Epithelial cell of proximal tubule (primary cell): Measurements from ENCODE around the gene RASSF4. TPM values are rescaled to one million over a fixed set of nuclear protein-coding genes. Genes with fewer than 3 reads are reported as not detected.

ENCODE experiments used
- DNase-seq: peaks from one replicate; pipeline ENCODE4 v3.0.0-alpha.2; 2011; ENCODE audit warnings: low read depth
- H3K4me3 ChIP-seq: 2 replicates; pipeline ENCODE4 v1.5.1; 2011; ENCODE audit warnings: low read depth, mild to moderate bottlenecking, low read length
- total RNA-seq: library from RNA; depleted of rRNA; stranded (reverse); fragments of >200 nt; gene quantifications from 2 replicates; pipeline ENCODE4 v1.2.3, GENCODE V29; 2015
- TF ChIP-seq, protein P1 (sequence below): conservative IDR thresholded peaks from 2 replicates; pipeline ENCODE4 v1.5.1; 2012; ENCODE audit warnings: low read depth, mild to moderate bottlenecking, low read length

Gene RASSF4
- total RNA-seq, 1 donor from 2014 or later: 23.1 TPM

DNA sequence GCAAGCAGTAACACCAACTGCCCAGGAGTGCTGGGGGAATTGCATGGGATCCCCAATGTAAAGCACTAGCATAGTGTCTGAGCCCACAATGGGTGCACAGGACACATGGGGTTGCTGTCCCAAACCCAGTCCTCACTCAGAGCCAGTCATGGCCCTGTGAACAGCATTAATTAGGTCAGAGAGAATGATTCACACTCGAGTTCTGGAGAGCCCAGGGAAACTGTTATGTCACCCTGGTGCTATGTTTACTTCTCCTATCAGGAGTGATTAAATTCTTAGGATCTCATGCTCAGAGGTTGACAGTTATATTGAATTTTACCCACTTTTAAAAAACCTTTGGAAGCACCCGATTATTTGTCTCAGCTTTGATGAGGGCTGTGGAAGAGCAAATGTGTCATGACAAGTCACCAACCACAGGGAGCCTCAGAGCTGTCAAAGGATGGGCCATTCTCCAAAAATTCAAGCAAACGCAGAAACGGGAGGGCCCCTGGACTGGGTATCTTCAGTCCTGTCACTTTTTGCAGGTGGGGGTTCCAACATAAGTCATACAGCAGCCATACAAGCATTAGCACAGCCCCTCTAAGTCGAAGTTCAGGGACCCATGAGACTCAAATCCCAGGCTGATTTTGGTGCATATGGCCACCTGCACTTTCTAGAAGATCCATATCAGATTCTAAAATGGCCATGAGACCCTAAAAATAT lies 1.3 kb upstream of the RASSF4 start:
- DNase-seq: peak; percentile 63

DNA sequence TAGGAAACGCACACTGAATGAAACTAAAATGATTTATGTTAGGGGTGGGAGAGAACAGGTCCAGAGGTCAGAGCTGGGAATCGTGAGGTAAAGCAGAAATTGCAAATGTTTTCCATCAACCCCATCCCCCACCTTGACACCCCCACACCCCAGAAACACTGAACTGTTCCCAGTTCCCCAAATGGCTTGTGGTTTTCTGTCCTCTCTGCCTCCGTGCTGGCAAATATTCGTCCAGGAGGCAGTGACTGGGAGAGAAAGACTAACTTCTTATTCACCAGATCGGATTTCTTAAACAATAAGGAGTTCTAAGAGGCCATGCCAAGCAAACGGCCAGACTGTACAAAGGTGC lies 730 bp upstream of the RASSF4 start:
- TF ChIP-seq, protein P1, sequence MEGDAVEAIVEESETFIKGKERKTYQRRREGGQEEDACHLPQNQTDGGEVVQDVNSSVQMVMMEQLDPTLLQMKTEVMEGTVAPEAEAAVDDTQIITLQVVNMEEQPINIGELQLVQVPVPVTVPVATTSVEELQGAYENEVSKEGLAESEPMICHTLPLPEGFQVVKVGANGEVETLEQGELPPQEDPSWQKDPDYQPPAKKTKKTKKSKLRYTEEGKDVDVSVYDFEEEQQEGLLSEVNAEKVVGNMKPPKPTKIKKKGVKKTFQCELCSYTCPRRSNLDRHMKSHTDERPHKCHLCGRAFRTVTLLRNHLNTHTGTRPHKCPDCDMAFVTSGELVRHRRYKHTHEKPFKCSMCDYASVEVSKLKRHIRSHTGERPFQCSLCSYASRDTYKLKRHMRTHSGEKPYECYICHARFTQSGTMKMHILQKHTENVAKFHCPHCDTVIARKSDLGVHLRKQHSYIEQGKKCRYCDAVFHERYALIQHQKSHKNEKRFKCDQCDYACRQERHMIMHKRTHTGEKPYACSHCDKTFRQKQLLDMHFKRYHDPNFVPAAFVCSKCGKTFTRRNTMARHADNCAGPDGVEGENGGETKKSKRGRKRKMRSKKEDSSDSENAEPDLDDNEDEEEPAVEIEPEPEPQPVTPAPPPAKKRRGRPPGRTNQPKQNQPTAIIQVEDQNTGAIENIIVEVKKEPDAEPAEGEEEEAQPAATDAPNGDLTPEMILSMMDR: no peak
- H3K4me3 ChIP-seq: peak overlapping the region; percentile 80
- DNase-seq: no peak

More for the DNA sequence above, 1.3 kb upstream of the RASSF4 start:
- H3K4me3 ChIP-seq: peak overlapping the region; percentile 80
- TF ChIP-seq, protein P1: no peak

DNA sequence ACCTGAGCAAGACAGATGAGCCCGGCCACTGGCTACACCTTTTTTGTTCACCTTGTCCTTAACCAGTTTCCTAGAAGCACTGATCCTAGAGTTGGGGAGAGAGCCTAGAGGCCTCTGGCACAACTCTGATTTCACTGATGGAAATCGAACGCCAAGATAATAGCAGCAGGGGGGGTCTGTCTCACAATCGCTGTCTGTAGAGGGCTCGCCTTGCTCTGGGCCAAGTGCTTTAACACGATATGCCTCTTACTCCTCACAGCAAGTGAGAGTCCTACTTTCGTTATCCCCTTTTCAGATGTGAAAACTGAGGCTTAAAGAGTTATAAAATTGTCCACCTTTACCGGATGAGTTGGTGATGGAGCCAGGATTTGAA lies 472 bp downstream of the RASSF4 start:
- peak overlapping the region; percentile 80 for H3K4me3 ChIP-seq
- DNase-seq: no peak
- TF ChIP-seq, protein P1: no peak

DNA sequence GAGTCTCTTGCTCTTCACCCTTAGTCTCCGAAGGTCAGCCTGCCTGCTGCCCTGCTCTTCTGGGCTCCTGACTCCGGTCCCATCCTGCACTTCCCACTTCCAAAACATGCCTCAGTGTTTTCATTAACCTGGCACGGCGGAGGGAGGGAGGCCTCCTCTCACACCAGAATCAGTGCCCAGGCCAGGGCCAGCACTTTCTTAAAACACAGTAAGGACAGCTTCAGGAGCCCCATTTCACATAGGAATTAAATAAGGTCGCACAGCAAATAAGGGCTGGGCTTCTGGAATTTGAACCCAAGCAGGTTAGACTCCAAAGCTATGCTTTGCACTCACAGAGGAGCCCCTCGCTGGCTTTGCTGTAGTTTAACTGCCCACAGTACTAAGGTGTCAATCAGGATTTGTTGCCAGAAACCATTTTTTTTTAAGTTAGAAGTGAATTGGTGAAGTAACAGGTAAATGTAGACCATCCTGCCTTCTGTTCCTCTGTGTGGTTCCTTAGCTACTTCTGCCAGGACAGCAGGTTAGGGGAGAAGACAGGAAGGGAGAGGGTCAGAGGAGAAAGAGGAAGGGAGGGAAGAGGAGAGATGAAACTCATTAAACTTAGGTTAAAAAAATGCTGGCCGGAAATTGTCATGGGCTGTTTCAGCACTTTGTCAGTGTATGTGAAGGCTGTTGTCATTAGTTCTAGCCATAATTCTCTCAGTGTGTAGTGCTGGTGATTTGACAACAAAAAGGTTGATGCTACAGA lies 1.1 kb downstream of the RASSF4 start:
- no peak for DNase-seq
- TF ChIP-seq, protein P1: no peak
- peak overlapping the region; percentile 80 for H3K4me3 ChIP-seq

DNA sequence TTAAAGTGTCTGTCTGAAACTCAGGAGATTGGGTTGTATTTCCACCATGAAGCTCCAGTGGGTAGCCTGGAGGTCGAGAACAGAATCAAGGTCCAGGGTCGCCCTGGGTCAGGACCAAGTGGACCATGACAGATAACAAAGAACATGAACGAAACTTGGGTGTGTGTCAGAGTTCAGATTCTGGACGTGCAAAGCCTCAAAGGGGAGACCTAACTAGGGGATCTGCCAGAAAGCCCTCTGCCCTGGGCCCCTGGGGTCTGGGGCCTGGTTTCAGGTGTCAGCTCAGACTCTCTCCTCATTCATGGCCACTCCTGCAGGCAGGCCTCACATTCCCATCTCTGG lies 1.6 kb downstream of the RASSF4 start:
- DNase-seq: no peak
- TF ChIP-seq, protein P1: no peak
- peak overlapping the region; percentile 80 for H3K4me3 ChIP-seq

DNA sequence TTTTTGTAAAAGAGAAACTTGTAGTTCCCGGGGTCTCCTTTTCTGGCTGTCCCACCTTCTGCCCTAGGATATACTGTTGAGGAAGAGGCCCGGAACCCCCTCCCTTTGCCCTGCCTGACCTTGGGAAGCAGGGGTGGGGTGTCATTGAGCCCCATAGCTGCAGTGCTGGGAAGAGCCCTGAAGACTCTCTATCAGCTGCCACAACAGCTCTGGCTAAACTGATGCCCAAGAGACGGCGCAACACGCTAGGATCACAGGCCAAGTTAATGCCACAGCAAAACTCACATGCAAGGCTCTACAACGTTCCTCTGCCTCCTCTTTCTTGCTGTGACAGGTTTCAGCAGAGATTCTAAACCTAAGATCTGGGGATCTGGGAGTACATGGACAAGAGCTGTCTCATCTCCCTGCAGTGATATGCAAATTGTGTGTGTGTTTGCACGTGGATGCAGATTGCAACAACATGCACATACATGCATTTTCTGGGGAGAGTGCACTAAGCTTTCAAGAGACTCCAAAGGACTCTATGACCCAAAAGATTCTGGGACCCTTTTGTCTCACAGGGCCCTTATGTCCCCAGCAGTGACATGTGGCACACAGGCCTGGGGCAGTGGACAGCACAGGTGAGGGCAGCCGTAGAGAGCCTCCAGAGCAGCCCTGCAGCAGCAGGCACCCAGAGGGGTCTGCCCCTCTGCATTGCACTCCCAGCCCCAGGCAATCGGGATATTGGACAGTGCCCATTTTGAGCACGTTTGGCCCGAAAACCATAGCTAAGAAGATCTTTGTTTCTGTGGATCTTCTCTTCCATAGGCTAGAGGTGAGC lies 2.5 kb downstream of the RASSF4 start:
- TF ChIP-seq, protein P1: no peak
- no peak for DNase-seq
- H3K4me3 ChIP-seq: peak overlapping the region; percentile 16
